Epithelial cell of esophagus (primary cell): ENCODE measurements around the gene EZH1.
A peak's percentile ranks its signal among the peaks of the same experiment; 100 is the strongest.

Experiments
- DNase-seq: peaks from one replicate; pipeline ENCODE4 v3.0.0; 2010; ENCODE audit warnings: low read depth
- H3K4me3 ChIP-seq: 2 replicates; pipeline ENCODE4 v1.5.1; 2011; ENCODE audit warnings: mild to moderate bottlenecking, low read length, control low read depth
- TF ChIP-seq, protein P1 (sequence below): IDR thresholded peaks from 2 replicates; pipeline ENCODE4 v1.5.1; 2011; ENCODE audit warnings: low read depth, mild to moderate bottlenecking, low read length, control low read depth, inconsistent platforms; ENCODE audit not compliant: insufficient read depth; ENCODE audit errors: missing control alignments

The EZH1 gene

DNA sequence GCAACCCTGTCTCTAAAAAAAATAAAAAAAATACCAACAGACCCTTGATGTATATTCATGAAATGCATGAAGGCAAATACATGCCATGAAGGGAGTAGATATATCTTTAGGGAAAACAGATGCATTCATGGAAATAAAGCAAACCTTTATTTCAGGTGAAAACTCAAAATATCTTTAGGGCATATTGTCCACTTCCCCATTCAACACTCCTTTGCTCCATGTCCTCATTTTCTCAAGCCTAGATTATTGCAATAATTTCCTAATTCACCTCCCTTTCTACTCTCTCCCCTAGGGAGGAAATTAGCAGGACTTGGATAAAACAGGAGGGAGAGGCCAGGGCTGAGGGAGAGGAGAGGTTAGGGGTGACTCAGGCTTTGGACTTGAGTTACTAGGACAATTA, 22.7 kb upstream of the EZH1 start:
- TF ChIP-seq, protein P1, sequence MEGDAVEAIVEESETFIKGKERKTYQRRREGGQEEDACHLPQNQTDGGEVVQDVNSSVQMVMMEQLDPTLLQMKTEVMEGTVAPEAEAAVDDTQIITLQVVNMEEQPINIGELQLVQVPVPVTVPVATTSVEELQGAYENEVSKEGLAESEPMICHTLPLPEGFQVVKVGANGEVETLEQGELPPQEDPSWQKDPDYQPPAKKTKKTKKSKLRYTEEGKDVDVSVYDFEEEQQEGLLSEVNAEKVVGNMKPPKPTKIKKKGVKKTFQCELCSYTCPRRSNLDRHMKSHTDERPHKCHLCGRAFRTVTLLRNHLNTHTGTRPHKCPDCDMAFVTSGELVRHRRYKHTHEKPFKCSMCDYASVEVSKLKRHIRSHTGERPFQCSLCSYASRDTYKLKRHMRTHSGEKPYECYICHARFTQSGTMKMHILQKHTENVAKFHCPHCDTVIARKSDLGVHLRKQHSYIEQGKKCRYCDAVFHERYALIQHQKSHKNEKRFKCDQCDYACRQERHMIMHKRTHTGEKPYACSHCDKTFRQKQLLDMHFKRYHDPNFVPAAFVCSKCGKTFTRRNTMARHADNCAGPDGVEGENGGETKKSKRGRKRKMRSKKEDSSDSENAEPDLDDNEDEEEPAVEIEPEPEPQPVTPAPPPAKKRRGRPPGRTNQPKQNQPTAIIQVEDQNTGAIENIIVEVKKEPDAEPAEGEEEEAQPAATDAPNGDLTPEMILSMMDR = no peak
- H3K4me3 ChIP-seq = no peak overlapping the region
- no peak for DNase-seq

DNA sequence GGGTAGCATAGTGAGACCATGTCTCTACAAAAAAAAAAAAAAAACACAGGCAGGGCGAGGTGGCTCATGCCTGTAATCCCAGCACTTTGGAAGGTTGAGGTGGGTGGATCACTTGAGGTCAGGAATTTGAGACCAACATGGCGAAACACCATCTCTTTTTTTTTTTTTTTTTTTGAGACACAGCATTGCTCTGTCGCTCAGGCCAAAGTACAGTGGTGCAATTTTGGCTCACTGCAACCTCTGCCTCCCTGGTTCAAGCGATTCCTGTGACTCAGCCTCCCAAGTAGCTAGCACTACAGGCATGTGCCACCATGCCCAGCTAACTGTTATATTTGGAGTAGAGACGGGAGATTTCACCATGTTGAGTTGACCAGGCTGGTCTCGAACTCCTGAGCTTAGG, 21.3 kb upstream of the EZH1 start:
- H3K4me3 ChIP-seq = no peak overlapping the region
- peak; percentile 63 for DNase-seq
- TF ChIP-seq, protein P1 = no peak

DNA sequence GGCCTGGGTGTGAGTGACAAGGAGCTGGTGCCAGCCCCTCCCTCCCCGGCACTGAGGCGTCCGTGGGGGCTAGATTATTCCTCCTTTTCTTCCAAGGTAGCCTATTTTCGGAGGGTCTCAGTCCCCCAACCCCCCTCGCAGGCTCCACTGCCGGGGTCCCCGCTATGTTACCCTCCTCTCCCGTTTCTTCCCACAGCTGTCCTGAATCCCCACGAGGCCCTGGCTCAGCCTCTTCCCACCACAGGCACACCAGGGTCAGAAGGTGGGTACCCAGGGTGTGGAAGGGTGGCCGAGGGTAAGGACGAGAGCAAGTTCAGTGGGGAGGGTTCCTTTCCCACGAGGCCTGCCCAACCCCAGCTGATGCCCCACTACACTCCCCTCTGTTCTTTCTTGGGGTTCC, 16.8 kb upstream of the EZH1 start:
- H3K4me3 ChIP-seq = no peak overlapping the region
- no peak for DNase-seq
- TF ChIP-seq, protein P1 = no peak

GRCh38 chr17:42760652-42761581, 16.1 kb upstream of the EZH1 start, which contains the start of gene RAMP2:
Gene RAMP2, plus strand, starts transcription at chr17:42761227. Its CDS starts 35 bp downstream, at chr17:42761262.
- H3K4me3 ChIP-seq = peak within 1 kb of the TSS; percentile 25
- DNase-seq = peak; percentile 28
- TF ChIP-seq, protein P1 = no peak

- DNase-seq = no peak
- H3K4me3 ChIP-seq = no peak overlapping the region
- TF ChIP-seq, protein P1 = no peak
These were observed 15.3 kb upstream of the EZH1 start for GRCh38 chr17:42759982-42760651.

- TF ChIP-seq, protein P1 = no peak
- no peak overlapping the region for H3K4me3 ChIP-seq
- peak; percentile 56 for DNase-seq
These were observed 9.9 kb upstream of the EZH1 start for GRCh38 chr17:42754782-42755181.
